PC-9 (cell line): ENCODE results near the gene TSPAN18.

Source experiments
- EZH2 ChIP-seq: fragments of 200-600 bp; sonication (generic); IDR thresholded peaks from 2 replicates; pipeline ENCODE4 v1.8.0; 2017; ENCODE audit warnings: antibody characterized with exemption, low read depth
- TF ChIP-seq, protein P1 (sequence below): fragments of 200-600 bp; sonication (generic); conservative IDR thresholded peaks from 2 replicates; pipeline ENCODE4 v1.6.1; 2017; ENCODE audit warnings: mixed run types, antibody characterized with exemption, mild to moderate bottlenecking, moderate library complexity

- TF ChIP-seq, protein P1, sequence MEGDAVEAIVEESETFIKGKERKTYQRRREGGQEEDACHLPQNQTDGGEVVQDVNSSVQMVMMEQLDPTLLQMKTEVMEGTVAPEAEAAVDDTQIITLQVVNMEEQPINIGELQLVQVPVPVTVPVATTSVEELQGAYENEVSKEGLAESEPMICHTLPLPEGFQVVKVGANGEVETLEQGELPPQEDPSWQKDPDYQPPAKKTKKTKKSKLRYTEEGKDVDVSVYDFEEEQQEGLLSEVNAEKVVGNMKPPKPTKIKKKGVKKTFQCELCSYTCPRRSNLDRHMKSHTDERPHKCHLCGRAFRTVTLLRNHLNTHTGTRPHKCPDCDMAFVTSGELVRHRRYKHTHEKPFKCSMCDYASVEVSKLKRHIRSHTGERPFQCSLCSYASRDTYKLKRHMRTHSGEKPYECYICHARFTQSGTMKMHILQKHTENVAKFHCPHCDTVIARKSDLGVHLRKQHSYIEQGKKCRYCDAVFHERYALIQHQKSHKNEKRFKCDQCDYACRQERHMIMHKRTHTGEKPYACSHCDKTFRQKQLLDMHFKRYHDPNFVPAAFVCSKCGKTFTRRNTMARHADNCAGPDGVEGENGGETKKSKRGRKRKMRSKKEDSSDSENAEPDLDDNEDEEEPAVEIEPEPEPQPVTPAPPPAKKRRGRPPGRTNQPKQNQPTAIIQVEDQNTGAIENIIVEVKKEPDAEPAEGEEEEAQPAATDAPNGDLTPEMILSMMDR: no peak
- no peak for TF ChIP-seq EZH2
Measured at GRCh38 chr11:44747316-44747715, 20.6 kb downstream of the TSPAN18 start.
